ENCODE data around the gene LY9. TPM values are rescaled to one million over a fixed set of nuclear protein-coding genes. Genes with fewer than 3 reads are reported as not detected.

Gene LY9
- total and polyA plus RNA-seq, 9 of the 15 experiments (the other 6 are each of a cell fraction or from before 2014, with no cell fraction given): not detected

- TF ChIP-seq, protein P1, sequence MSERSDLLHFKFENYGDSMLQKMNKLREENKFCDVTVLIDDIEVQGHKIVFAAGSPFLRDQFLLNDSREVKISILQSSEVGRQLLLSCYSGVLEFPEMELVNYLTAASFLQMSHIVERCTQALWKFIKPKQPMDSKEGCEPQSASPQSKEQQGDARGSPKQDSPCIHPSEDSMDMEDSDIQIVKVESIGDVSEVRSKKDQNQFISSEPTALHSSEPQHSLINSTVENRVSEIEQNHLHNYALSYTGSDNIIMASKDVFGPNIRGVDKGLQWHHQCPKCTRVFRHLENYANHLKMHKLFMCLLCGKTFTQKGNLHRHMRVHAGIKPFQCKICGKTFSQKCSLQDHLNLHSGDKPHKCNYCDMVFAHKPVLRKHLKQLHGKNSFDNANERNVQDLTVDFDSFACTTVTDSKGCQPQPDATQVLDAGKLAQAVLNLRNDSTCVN (CRISPR knock-in tag; IDR thresholded peaks at IDR 0.05): no peak
- TF ChIP-seq GATAD2A (IDR thresholded peaks at IDR 0.05) (no peak), ZNF274 (IDR thresholded peaks at IDR 0.05; ENCODE audit: borderline replicate concordance, low read depth, low read length) (no peak), REST (IDR thresholded peaks at IDR 0.05; ENCODE audit: borderline replicate concordance) (peak; percentile 40; the same call in 1 of the 2 replicates), REST (CRISPR knock-in tag; IDR thresholded peaks at IDR 0.05; ENCODE audit: low read depth) (no peak), RAD21 (CRISPR knock-in tag; conservative IDR thresholded peaks at IDR 0.05 in 1 of 2, IDR thresholded peaks at IDR 0.05 in 1 of 2) (peak; percentile 73 to 74), DACH1 (IDR thresholded peaks at IDR 0.05; ENCODE audit: partially characterized antibody) (no peak), ZNF232 (CRISPR knock-in tag; IDR thresholded peaks at IDR 0.05) (no peak), MYC (IDR thresholded peaks at IDR 0.05; ENCODE audit: low read depth, low read length) (0 out of 2 replicates have a peak, but pooled peaks have one; percentile 44), MYC (CRISPR knock-in tag; IDR thresholded peaks at IDR 0.05; ENCODE audit: borderline replicate concordance, low read depth) (no peak), PCBP2 (IDR thresholded peaks at IDR 0.05; ENCODE audit: low read depth, low read length, poor library complexity, severe bottlenecking) (no peak), ELF4 (CRISPR knock-in tag; IDR thresholded peaks at IDR 0.05) (no peak), ZNF551 (CRISPR knock-in tag; IDR thresholded peaks at IDR 0.05) (no peak), NBN (IDR thresholded peaks at IDR 0.05; ENCODE audit: low read depth) (no peak), KLF6 (CRISPR knock-in tag; IDR thresholded peaks at IDR 0.05; ENCODE audit: borderline replicate concordance) (no peak), WHSC1 (IDR thresholded peaks at IDR 0.05; ENCODE audit: low read length) (no peak), SMARCA5 (IDR thresholded peaks at IDR 0.05) (no peak)
- TF ChIP-seq, protein P2, sequence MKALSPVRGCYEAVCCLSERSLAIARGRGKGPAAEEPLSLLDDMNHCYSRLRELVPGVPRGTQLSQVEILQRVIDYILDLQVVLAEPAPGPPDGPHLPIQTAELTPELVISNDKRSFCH (CRISPR knock-in tag; IDR thresholded peaks at IDR 0.05): no peak
- TF ChIP-seq, protein P2 (tag; IDR thresholded peaks at IDR 0.05): no peak
Measured at GRCh38 chr1:160830321-160831153, 34.6 kb downstream of the LY9 start (continued).

Data from K562 (cell line).